HUDEP-2 (cell line): ENCODE measurements around the gene PTPRG.

Experiments
- DNase-seq, 76 experiments: peaks; one replicate each; lab custom pipeline; 2025; ENCODE audit not compliant: unreplicated experiment in 76 of 76; lab: John Stamatoyannopoulos, UW

The PTPRG gene

DNA sequence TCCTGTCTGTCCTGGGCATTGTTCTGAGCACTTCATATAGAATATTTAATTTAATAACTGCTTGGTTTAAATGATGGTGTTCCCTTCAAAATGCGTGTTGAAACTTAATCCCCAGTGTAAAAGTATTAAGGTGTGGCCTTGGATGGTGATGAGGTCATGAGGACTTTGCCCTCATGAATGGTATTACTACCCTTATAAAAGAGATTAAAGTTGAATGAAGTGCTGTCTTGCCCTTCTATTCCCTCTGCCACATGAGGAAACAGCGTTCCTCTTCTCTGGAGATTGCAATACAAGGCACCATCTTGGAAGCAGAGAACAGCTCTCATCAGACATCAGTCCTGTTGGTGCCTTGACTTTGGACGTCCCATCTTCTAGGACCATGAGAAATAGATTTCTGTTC, 374.4 kb downstream of the PTPRG start:
- no peak for DNase-seq

- peak in 27 of 76 experiments; percentile 1 to 56 (median 5) for DNase-seq
Measured at GRCh38 chr3:61936344-61936937, 375.1 kb downstream of the PTPRG start.

DNA sequence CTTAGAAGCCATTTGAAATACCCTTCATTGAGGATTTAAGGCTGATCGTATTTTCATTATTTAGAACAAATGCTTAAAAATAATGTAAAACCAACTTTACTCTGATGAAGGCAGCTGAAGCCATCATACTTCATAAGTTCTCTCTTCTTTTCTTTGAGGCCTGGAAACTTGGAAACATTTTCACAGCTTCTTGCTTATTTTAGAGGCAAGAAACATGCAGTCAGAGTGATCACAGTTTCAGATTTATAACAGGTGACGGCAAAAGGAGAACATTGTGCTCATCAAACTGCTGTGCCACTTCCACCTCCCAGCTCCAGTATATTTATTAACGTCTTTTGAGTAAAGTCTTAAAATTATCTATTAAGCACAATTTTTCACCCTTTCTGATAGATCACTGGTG, 376.1 kb downstream of the PTPRG start:
- no peak for DNase-seq

GRCh38 chr3:61938878-61939549, 377.6 kb downstream of the PTPRG start:
- DNase-seq, result no peak

- DNase-seq, result no peak
Measured at GRCh38 chr3:61940236-61940635, 378.9 kb downstream of the PTPRG start.

- DNase-seq, result no peak
Measured at GRCh38 chr3:61943975-61944374, 382.6 kb downstream of the PTPRG start.

- DNase-seq, result no peak
Measured at GRCh38 chr3:61944726-61945125, 383.4 kb downstream of the PTPRG start.

GRCh38 chr3:61945657-61946056, 384.3 kb downstream of the PTPRG start:
- no peak for DNase-seq

GRCh38 chr3:61946570-61947324, 385.4 kb downstream of the PTPRG start:
- no peak for DNase-seq

DNA sequence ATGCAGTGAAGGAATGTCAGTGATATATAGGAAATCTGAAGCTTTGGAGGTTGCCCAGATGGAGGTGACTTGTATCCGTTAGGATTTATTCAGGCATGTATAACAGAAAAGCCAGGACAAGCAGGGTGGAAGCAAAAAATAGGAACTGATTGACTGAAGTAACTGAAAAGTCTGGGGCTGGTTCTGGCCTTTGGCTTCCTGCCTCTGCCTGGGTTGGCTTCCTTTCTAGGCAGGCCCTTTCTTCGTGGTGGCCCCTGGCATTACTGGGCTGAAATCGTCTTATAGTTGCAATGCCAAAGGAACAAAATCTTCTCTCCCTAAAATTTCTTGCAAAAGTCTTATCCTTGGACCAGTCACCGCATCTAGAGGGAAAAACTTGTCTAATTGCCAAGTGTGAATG, 386.1 kb downstream of the PTPRG start:
- no peak for DNase-seq

- DNase-seq, result no peak
Measured at GRCh38 chr3:61948699-61949305, 387.4 kb downstream of the PTPRG start.

DNA sequence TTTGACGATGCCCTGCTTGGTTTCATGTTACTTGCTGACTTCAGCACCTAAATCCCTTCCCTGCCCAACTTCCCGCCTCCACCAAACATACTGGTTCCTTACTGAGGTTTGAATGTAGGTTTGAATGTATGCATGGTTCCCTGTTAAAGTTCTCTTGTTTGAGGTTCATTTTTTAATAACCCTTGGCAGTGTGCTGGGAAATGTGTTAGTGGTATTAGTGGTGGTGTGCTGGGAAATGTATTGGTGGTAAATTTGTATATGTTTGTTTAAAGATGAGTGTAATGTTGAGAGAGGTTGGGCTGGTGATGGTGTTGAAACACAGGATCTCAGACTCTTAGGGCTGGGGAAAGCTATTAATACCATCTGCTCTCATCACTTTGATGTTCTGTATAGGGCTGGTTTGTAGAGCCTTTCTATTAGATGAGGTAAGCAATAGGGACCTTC, 392.7 kb downstream of the PTPRG start:
- no peak for DNase-seq

GRCh38 chr3:61955483-61955882, 394.1 kb downstream of the PTPRG start:
- no peak for DNase-seq

GRCh38 chr3:61956236-61956635, 394.9 kb downstream of the PTPRG start:
- DNase-seq, result no peak

DNA sequence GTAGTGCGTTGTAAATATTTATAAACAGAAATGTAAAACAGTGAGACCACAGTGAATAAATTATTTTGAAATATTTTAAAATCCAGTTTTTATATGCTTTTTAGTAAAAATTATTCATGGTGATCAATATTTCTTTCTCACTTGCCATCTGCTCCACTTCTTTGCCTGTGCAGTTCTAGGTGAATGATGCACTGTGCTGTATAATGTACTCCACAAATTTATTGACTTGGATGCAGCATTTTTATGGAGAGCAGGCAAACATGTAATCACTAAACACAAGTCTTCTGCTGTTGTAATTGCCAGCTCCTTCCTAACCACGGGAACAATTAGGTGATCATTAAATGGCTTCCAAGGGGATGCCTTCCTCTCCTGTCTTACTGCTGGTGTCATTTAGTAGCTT, 395.9 kb downstream of the PTPRG start:
- no peak for DNase-seq

DNA sequence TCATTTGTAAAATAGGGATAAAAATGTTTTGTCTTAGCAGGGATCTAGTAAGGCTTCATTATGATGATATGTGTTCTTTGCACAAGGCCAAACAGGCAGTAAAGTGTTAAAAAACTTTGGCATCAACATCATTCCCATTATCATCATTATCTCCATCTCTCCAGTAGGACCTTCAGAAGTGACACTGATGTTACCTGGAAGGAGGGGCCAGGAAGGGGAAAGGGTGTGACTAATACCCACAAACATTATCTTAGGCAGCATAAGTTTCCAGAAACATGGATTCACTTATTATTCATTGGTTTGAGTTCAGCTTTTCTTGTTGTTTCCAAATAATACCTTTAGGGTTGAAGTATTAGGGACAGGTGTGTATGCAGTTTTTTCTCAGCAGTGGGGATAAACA, 399.6 kb downstream of the PTPRG start:
- no peak for DNase-seq

DNA sequence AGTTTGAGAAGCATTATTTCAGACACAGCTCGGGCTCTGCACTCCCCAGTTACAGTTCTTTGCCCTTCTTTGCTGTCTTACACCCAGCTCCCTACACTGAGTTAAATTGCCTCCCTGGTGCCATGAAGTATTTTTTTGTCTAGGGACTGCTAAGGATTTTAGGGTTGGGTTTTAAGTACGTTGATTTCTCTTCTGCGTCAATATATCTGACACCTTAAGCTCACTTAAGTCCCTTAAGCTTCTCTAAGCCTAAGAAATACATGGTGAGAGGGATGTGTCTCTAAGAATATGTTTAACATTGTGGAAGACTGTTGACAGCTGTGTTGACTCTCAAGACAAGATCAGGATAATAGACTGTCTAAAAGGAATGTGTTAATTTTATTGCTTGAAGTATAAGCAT, 400.5 kb downstream of the PTPRG start:
- no peak for DNase-seq

- no peak for DNase-seq
Measured at GRCh38 chr3:61964566-61964965, 403.2 kb downstream of the PTPRG start.

- DNase-seq, result no peak
Measured at GRCh38 chr3:61965770-61966131, 404.4 kb downstream of the PTPRG start.

DNA sequence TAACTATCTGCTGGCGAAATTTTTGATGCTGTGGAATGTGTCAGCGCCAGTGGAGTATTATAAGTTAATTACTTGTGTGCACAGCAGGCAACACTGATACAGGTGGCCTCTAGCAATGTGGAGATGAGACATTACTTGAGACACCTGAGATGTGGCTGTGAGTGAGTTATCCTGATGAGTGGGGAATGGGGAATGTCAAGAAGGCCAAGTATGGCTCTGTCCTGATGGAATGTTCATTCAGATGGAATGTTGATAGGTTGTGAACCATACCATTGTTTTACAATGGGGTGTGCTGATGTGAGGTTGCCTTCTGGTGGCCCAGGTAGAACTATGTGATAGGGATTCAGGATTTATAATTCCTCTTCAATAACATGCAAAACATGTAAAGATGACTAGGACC, 404.8 kb downstream of the PTPRG start:
- DNase-seq, result no peak

- no peak for DNase-seq
Measured at GRCh38 chr3:61967019-61967418, 405.6 kb downstream of the PTPRG start.

DNA sequence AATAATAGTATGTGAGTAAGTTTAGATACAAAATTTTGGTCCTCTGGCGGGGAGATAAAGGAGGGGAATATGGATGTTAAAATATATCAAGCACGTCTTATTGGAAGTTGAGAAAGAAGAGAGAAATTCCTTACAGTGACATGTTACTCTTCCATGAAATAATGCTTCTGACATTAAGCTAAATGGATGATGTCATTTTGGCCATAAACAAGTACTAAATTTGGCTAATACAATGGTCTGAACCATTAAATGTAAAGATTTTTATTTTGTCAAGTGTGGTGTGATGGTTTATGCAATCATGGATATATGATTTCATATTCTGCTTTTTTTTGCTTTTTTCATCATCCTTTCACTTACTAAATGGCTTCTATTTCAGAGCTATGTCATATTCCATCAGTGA, 406.6 kb downstream of the PTPRG start:
- DNase-seq, result no peak
